Stimulated activated naive CD4-positive, alpha-beta T cell treated with Interleukin-2 at 50 U/mL for 16 hours (primary cell): Measurements from ENCODE around the gene COMMD6.
"Not testable (repeated sequence)": the region's sequence is repeated elsewhere in the genome, so short reads cannot be mapped to it uniquely, and the experiment has no call there.

Source experiments
- DNase-seq: peaks from one replicate; lab custom pipeline; 2025; lab: John Stamatoyannopoulos, UW

The COMMD6 gene

DNA sequence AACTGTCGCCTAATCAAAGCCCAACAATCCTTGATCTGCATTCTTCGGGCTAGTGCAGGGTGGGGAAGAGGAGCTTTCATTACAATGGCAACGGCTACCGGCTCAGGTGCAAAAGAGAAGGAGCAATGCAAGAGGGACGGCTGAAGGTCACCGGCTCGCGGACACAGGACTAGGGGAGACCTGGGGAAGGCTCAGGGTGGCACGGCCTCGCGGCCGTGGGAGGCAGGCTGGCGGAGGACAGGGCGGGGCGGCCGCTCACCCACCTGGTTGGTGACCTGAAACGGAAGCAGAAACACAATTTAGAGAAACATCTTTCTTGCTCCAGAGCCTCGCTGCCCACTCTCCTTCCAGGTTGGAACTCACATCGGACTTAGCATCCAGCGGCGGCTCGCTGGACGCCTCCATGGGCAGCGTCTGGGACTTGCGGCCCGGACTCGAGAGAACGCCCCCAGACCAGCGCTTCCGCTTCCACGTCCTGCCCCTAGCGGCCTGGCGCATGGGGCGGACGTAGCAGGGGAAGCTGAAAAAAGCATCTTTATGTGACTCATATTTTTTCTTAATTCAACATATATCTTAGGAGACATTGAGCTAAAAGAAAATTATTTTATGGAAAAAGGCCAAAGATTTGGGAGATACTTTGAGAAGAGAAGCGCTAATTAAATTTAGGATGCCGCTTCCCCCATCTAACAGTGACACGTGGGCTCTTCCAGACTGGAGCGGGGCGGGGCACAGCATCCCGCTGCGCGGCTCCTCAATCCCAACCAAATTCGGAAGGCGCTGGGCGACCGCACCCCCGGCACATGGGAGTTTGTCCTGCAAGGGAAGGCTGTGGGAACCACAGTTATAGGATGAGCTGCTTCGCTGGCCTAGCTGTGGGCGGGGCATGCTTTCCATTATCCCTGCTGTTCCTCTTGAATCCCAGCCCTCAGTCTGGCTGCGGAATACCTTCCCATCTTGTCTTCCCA lies at the start of gene COMMD6:
Gene COMMD6, minus strand, starts transcription at position 441 of the 965 bp plus-strand sequence. Its CDS starts 36 bp downstream, at position 405.
- peak; percentile 70 for DNase-seq

DNA sequence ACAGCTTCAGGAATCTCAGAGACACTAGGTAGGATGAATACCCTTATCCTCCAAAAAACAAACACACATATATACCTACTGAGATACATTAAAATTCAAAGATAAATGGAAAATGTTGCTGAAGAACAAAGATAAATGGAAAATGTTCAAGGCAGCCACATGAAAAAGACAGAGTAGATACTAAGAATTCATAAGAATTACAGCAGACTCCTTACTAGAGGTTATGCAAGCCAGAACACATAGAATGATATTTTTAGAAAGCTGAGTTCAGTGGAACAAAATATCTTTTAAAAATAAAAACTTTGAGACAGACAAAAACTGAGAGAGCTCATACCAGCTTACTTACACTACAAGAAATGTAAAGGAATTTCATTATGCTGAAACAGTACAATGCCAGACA lies 47.5 kb upstream of the COMMD6 start:
- no peak for DNase-seq

DNA sequence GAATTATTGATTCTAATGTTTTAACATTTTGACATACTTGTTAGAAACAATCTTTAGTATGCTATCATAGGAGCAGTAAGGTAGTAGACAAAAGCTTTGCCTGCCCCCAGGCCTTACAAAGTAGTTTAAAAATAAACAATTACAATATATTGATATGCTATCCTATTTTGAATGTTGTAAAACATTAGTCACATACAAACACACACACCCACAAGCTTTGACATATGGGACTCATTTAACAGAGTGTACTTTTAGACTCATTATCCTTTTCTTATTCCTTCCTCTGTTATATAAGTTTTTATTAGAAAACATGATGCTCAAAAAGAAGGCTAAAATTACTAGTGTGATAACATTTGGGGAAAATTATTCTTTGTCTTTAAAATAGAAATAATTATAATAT lies 45.5 kb upstream of the COMMD6 start:
- DNase-seq: no peak

DNA sequence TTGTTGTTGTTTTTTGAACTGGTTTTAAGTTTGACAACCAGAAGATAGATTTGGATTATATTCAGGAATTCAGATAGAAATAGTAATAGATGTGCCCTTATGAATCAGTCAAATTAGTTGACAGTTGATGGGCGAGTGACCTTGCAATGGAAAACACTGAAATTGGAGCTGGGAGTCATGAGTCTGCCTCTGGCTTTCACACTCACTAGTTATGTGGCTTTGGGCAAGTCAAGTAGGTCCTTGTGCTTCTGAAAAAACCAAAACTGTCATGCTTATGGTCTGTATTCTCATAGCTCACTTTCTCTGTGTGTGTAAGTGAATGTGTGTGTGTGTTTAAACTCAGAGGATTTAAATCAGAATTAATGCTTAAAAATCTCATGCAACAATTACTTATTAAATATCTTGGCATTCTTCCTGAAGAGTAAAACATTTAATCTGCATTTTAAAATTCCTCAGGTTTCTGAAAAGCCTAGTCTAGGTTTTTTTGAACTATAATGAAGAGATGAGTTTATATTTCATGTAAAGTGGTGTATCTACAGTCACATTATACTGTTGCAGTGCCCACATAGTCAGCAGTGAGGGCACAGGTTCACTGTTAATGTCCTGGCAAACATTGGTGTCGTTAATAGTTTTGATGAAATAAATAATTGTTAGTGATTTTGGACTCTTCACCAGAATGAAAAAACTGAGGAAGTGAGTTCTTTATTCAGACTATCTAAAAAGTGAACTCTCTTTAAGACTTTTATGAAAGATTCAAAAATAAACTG lies 44.4 kb upstream of the COMMD6 start:
- no peak for DNase-seq

DNA sequence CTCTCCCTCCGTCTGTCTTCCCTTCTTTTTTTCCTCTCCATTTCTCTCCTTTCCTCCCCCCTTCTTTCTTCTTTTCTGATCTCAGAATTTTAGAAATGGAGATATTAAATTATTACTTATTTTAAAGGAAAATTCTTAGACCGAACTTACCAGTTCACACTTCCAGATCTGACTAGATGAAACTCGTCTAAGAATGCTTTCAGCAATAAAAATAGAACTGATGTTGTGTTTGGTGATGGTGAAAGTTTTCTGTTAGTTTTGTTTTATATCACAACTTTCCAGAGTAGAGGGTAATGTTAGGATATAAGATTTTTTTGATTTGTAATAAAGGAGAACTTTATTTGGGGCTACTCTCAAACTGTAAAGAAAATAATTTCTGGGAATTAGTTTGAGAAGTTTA lies 41.9 kb upstream of the COMMD6 start:
- DNase-seq: no peak

DNA sequence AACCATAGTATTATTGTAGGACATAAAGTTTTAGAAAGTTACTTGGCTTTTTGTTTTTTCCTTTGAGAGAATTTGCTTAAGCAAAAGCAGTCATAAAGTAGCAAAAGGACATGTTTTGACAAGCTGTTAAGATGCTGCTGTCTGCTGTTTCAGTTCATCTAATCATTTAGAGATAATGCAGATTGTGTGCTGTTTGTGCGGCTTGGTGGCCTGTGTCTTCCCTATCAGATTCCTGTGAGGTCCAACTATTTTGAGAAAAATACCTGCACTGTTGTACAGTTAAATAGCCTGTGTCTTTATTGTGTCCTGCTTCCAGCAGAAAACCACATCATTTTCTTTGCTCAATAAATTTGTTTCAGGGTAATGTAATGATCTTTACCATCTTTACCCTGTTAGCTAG lies 31.9 kb upstream of the COMMD6 start:
- no peak for DNase-seq

DNA sequence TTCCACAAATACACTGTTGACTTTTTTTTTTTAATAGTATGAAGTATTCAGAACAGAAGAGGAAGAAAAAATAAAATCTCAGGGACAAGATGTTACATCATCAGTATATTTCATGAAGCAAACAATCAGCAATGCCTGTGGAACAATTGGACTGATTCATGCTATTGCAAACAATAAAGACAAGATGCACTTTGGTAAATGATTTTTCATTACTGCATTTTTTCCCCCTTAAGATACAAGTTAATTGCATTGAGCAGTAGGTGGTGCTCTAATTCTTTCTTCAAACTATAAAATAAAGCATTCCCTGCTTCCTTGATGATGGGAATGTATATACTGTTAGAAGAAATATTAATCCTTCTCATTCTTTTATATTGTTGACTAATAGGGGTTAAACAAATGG lies 29.0 kb upstream of the COMMD6 start:
- no peak for DNase-seq

DNA sequence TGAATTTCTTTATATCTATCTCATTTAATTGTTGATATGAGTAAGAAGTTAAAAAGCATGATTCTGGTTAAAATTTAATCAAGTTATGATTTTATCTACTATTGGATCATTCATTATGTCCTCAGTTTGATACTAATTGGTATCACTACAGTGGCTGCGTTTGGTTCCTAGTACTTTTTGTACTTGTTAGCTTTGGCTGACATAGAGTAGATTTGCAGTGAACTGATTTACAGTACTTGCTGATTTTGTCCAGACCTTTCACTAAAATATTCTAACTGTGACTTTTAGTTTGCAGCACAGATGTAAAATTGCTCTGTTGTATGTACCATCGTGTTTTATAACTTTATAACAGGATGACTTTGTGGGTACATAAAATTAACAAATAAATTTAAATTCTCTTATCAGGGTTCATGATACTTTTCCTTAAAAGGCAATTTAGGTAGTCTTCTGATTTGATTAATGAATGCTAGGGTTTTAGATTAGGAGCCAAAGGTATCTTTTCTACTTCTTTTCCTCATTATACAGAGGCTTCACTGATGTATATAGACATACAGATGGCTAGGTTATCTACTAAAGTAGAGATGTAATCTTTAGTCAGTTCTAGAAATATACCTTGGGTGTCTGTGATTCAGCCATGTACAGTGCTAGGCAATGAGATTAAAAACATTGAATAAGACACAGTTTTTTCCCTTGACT lies 20.7 kb upstream of the COMMD6 start:
- DNase-seq: no peak

DNA sequence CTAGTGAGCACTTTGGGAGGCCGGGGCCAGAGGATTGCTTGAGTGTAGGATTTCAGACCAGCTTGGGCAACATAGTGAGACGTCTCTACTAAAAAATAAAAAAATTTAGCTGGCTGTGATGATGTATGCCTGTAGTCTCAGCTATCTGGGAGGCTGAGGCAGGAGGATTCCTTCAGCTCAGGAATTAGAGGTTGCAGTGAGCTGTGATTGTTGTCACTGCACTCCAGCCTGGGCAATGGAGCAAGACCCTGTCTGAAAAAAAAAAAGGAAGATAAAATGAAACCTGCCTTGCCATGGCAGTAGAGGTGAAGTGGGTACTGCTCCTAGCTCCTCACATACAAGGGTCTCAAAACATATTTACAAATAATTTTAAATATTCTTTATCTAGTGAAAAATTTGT lies 19.3 kb upstream of the COMMD6 start:
- no peak for DNase-seq

DNA sequence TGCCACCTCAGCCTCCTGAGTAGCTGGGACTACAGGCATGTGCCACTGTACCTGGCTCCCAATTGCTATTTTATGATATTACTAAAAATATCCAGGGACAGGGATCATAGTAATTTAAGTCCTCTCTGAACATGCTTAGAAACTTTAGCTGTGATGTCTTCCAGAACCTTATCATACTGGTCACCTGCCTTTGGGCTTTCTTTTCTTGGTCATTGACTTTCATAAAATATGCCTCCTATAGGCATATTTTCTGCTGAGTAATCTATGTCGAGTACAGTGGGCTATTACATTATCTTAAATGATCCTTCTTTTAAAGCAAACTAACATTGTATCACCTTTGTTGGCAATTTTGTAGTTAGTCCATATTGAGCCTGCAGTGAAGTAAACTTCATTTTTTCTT lies 18.2 kb upstream of the COMMD6 start:
- no peak for DNase-seq

DNA sequence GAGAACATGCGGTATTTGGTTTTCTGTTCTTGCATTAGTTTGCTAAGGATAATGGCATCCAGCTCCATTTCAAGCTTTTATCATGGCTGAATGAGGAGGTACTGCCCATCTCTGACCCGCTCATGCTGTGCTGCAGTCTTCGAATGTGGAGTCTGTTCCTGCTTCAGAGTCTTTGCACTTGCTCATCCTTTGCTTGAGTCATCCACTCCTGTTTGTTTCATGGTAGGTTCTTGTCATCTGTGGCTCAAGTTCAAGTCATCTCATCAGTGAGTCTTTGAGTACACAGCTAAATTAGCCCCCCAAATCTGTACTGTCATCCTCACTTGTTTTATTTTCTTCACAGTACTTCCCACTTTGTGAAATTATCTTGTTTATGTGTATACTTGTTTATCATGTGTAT lies 17.3 kb upstream of the COMMD6 start:
- no peak for DNase-seq

DNA sequence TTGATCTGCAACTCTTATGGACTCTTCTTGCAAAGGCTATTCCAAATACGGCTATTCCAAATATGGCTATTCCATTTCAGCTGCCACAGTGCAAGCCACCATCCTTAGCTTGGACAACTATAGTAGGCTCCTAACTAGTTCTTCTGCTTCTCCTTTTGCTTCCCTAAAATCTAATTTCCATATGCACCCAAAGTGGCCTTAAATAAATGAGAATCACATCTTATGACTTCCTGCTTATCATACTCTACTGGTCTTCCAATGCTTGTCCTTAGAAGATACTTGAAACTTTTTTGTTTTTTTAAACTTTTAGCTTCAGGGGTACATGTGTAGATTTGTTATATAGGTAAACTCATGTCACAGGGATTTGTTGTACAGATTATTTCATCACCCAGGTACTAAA lies 16.8 kb upstream of the COMMD6 start:
- no peak for DNase-seq

DNA sequence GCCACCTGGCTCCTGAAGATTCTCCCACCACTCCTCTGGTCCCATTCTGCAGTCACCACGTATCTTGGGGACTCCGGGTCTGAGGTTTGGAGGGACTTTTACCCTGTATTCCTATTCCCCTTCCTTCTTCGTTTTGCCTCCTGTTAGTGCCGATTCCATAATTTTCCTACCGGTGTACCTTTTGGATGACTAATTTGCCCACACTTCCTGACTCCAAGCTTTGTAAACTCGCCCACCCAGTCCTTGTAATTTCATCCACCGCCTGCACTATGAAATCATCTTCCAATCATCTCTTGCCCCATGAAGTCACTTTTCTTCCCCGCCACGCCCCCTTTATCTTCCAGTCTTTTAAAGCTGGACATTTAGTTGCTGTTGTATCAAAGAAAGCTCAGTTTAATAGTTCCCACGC lies 12.5 kb upstream of the COMMD6 start:
- DNase-seq: peak; percentile 7

DNA sequence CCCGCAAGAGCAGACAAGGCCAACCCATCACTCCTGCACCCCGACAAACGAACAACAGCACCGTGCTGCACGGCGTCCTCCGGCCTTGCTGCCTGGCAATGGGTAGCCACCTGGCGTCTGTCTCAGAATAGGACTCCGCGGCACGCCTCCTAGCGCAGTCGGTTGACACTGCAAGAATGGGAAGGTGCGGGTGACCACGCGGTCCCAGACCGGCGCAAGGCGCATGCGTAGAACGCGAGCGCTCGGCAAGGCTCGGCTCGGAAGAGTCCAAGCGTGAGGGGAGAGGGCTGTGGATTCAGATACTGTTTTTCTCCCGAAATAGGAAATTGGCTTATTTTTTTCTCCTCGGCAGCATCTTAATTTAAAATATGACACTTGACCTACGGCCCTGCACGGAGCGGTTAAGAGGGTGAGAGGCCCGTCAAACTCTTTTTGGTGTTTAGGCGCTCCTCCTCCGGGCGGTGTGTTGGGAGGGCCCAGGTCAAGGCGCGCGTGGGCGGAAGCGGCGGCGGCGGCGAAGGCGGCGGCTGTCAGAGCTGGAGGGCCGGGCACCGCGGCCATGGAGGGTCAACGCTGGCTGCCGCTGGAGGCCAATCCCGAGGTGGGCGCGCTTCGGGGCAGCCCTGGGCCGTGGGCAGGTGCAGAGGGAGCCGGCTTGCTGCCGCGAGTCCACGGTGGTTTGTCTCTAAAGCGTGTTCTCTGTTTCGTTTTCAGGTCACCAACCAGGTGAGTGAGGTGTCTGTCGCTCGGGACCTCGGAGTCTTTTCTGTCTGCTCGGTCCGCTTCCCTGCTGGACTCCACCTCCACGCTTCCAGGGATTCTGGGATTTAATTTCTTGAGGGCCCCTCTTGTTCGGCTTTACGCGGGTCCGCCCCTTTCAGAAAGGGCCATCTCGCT lies 11.9 kb upstream of the COMMD6 start, which contains the start of gene UCHL3:
Gene UCHL3, plus strand, starts transcription at position 530 of the 897 bp plus-strand sequence. Its CDS starts 30 bp downstream, at position 560.
- DNase-seq: peak; percentile 95

DNA sequence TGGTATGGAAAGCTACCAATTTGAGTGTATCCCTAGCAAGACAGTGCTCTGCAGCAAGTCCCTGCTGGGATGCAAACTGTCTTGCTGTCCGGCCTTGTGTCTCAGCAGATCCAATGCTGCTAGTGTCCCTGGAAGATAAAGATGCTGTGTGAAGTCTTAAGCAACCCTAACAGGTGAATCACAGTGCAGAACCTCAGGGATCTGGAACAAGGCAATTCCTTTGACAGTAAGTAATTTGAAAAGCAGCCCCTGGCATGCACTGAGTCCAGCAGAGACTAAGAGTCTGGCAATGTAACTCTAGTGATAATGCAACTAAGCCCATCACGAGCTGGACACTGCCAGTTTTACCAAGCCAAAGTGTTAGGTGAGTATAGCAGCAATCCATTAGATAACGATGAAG lies 10.3 kb upstream of the COMMD6 start:
- DNase-seq: no peak

DNA sequence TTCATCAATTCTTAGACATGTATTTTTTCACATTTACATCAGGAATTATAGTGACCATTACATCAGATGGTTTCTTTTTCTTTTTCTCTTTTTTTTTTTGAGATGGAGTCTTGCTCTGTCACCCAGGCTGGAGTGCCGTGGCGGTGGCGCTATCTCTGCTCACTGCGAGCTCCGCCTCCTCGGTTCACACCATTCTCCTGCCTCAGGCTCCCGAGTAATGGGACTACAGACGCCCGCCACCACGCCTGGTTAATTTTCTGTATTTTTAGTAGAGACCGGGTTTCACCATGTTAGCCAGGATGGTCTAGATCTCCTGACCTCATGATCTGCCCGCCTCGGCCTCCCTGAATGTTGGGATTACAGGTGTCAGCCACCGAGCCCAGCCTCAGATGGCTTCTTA lies 7.7 kb upstream of the COMMD6 start:
- DNase-seq: not testable (repeated sequence)

DNA sequence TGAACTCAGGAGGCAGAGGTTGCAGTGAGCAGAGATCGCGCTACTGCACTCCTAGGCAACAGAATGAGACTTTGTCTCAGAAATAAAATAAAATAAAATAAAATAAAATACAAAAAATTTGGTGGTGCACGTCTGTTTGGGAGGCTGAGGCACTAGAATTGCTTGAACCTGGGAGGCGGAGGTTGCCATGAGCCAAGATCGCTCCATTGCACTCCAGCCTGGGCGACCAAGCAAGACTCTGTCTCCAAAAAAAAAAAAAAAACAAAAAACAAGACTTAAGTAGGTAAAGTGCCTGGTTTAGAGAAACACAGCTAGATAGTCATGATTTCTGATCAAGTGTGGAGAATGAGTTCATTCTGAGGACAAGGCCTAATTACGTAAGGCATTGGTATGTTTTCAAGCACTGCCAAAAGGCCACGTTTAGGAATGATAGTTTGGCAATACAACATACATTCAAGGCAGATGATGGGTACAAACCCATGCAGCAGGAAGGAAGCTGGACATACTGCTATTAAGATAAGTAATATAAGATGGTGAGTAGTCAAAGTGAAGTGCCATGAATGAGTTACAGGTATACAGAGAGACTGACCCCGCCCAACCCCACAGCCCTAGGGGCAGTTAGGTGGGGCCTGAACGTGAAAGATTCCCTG lies 7.2 kb upstream of the COMMD6 start:
- DNase-seq: no peak

DNA sequence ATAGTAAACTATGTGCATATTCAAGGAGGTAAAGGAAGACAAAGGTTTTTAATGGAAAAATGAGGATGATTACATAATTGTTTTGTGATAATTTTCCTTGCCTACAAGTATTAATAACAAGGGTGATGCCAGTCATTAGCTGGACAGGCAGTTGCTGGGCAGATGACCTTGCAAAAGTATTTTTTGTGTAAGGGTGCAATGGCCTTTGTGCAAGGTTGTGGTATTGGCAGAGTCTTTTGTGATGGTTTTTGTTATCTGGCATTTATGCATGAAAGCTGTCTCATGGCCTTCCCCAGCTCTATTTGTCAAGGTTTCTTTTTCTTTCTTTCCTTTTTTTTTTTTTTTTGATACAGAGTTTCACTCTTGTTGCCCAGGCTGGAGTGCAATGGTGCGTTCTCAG lies 4.3 kb upstream of the COMMD6 start:
- no peak for DNase-seq

DNA sequence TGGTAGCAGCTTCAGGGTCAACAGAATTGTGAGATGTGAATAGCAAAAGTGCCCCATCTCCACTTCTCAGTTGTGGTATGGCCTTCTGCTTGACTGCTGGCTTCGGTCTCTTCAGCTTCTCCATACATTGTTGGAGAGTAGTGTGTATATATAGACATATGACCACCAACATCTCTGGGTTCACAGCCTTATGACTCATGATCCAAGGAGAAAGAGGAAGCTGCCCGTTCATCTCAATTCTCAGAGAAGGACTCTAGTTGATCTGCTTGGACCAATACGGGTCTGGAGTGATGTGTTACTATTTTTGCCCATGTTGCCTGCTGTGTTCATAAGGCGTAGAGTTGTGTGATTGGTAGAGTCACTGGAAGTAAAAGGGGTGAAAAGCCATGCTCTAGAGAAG lies 3.6 kb upstream of the COMMD6 start:
- no peak for DNase-seq

DNA sequence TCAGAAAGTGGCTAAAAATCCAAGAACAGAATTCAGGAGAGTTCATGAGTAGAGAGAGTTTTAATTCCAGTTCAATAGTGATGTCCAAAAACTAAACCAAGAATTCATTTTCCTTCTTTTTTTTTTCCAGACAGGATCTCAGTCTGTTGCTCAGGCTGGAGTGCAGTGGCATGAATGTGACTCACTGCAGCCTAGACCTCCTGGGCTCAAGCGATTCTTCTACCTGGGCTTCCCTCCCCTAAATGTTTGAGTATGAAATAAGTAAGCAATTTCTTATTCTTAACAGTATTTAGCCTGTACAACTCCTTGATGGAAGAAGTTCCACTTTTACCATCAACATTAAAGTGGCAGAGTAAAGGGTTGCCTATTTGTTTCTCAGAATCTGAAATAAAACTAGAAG lies 3.8 kb downstream of the COMMD6 start:
- no peak for DNase-seq

DNA sequence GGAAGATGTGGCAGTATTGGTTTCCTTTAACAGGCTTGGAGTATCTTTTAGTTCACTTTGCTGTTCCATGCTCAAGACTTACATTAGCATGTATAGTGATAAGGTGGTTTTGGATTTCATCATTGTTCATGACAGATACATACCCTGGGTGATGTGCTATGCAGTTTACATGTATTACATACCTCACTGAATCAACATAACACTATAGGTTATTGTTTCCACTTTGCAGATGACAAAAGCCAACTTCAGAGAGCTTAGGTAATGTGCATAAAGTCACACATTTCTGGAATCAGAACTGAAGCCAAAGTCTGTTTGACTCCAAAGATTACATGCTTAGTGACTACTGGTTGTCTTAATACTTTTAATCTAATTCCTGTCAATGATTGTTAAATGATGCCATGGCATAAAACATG lies 7.1 kb downstream of the COMMD6 start:
- DNase-seq: no peak
